ENCODE measurements around the gene CACNA2D2.

- TF ChIP-seq USF2 (IDR thresholded peaks at IDR 0.05; ENCODE audit: low read depth, low read length) (no peak), POLR2A (IDR thresholded peaks at IDR 0.05; ENCODE audit: low read depth, low read length) (no peak), CTCF (conservative IDR thresholded peaks at IDR 0.05; ENCODE audit: low read depth, low read length) (no peak), ELK1 (IDR thresholded peaks at IDR 0.05; ENCODE audit: borderline replicate concordance, low read depth, low read length) (no peak), BHLHE40 (IDR thresholded peaks at IDR 0.05; ENCODE audit: low read depth, low read length) (no peak), RFX5 (IDR thresholded peaks at IDR 0.05; ENCODE audit: low read depth, low read length) (no peak), MAZ (IDR thresholded peaks at IDR 0.05; ENCODE audit: borderline replicate concordance, low read depth, low read length) (no peak), RCOR1 (IDR thresholded peaks at IDR 0.05; ENCODE audit: insufficient replicate concordance, low read length) (no peak), CEBPB (IDR thresholded peaks at IDR 0.05; ENCODE audit: low read depth, low read length) (no peak), FOS (IDR thresholded peaks at IDR 0.05; ENCODE audit: low read depth, low read length) (no peak), RAD21 (IDR thresholded peaks at IDR 0.05; ENCODE audit: low read length) (no peak), SMC3 (IDR thresholded peaks at IDR 0.05; ENCODE audit: low read depth, low read length) (no peak), CHD1 (IDR thresholded peaks at IDR 0.05; ENCODE audit: low read depth, low read length) (no peak)
Measured at GRCh38 chr3:50318163-50318562, 185.3 kb downstream of the CACNA2D2 start.
